Fibroblast of villous mesenchyme (primary cell): ENCODE measurements around the gene XPR1. TPM values are rescaled to one million over a fixed set of nuclear protein-coding genes. Genes with fewer than 3 reads are reported as not detected.

Source experiments
- DNase-seq: peaks from one replicate; pipeline ENCODE4 v3.0.0-alpha.2; 2010; ENCODE audit warnings: low read depth
- H3K4me3 ChIP-seq: 2 replicates; pipeline ENCODE4 v1.5.1; 2011; ENCODE audit warnings: low read depth, mild to moderate bottlenecking, low read length
- CTCF ChIP-seq: IDR thresholded peaks from 2 replicates; pipeline ENCODE4 v1.5.1; 2012; ENCODE audit warnings: low read depth, mild to moderate bottlenecking, low read length; ENCODE audit not compliant: insufficient read depth
- total RNA-seq: library from RNA; depleted of rRNA; stranded (reverse); fragments of >200 nt; gene quantifications from 2 replicates; pipeline ENCODE4 v1.2.3, GENCODE V29; 2012

Gene XPR1
- total RNA-seq, 1 donor, result 31.5 TPM

- no peak for TF ChIP-seq CTCF
- no peak overlapping the region for H3K4me3 ChIP-seq
- DNase-seq, result peak; percentile 16
Observed at GRCh38 chr1:180923021-180923841, 291.4 kb downstream of the XPR1 start.

- no peak for DNase-seq
- TF ChIP-seq CTCF, result no peak
Observed at GRCh38 chr1:180923887-180924286, 292.1 kb downstream of the XPR1 start.

GRCh38 chr1:180924939-180925338, 293.1 kb downstream of the XPR1 start:
- H3K4me3 ChIP-seq, result no peak overlapping the region
- no peak for TF ChIP-seq CTCF
- no peak for DNase-seq

More at GRCh38 chr1:180923887-180924286, 292.1 kb downstream of the XPR1 start:
- H3K4me3 ChIP-seq, result no peak overlapping the region

GRCh38 chr1:180925471-180926051, 293.7 kb downstream of the XPR1 start:
- H3K4me3 ChIP-seq, result no peak overlapping the region
- DNase-seq, result no peak
- TF ChIP-seq CTCF, result no peak

- peak; percentile 57 for DNase-seq
- TF ChIP-seq CTCF, result no peak
- H3K4me3 ChIP-seq, result no peak overlapping the region
Observed at GRCh38 chr1:180926164-180926981, 294.6 kb downstream of the XPR1 start.

- no peak for DNase-seq
- H3K4me3 ChIP-seq, result no peak overlapping the region
- no peak for TF ChIP-seq CTCF
Observed at GRCh38 chr1:180927348-180927747, 295.5 kb downstream of the XPR1 start.
